Adipocyte (in vitro differentiated cells): Measurements from ENCODE around the gene MB21D2.

ENCODE experiments used
- DNase-seq: peaks from one replicate; pipeline ENCODE4 v3.0.0-alpha.2; 2015; ENCODE audit warnings: low read depth
- H3K27me3 ChIP-seq: replicated peaks from 2 replicates; pipeline ENCODE4 v1.7.0; 2013; ENCODE audit warnings: mild to moderate bottlenecking, low read length, moderate library complexity; ENCODE audit not compliant: control insufficient read depth, insufficient read depth
- H3K36me3 ChIP-seq: 2 replicates; pipeline ENCODE4 v1.7.0; 2013; ENCODE audit warnings: low read length, mild to moderate bottlenecking, moderate library complexity; ENCODE audit not compliant: control insufficient read depth, insufficient read depth, severe bottlenecking
- H3K4me1 ChIP-seq: 2 replicates; pipeline ENCODE4 v1.7.0; 2013; ENCODE audit warnings: mild to moderate bottlenecking, low read length, moderate library complexity; ENCODE audit not compliant: control insufficient read depth, insufficient read depth
- H3K4me3 ChIP-seq: 2 replicates; pipeline ENCODE4 v1.7.0; 2013; ENCODE audit warnings: mild to moderate bottlenecking, low read length, moderate library complexity
- H3K9ac ChIP-seq: 2 replicates; pipeline ENCODE4 v1.7.0; 2013; ENCODE audit warnings: mild to moderate bottlenecking, low read length, moderate library complexity
- H3K9me3 ChIP-seq: 2 replicates; pipeline ENCODE4 v1.7.0; 2013; ENCODE audit warnings: mild to moderate bottlenecking, low read length, moderate library complexity; ENCODE audit not compliant: control insufficient read depth

MB21D2 gene

GRCh38 chr3:192817506-192817905 is 100.2 kb downstream of the MB21D2 start:
- H3K36me3 ChIP-seq = no peaks in the 10 kb centered on the region
- no peak overlapping the region for H3K4me3 ChIP-seq
- H3K9me3 ChIP-seq = no peaks in the 10 kb centered on the region
- DNase-seq = no peak
- H3K27me3 ChIP-seq = no peaks in the 10 kb centered on the region
- H3K9ac ChIP-seq = no peak overlapping the region
- peaks cover 22% of the 10 kb centered on the region for H3K4me1 ChIP-seq

GRCh38 chr3:192817053-192817452 is 100.6 kb downstream of the MB21D2 start:
- H3K4me1 ChIP-seq = peaks cover 22% of the 10 kb centered on the region
- H3K36me3 ChIP-seq = no peaks in the 10 kb centered on the region
- H3K9ac ChIP-seq = no peak overlapping the region
- H3K27me3 ChIP-seq = no peaks in the 10 kb centered on the region
- no peaks in the 10 kb centered on the region for H3K9me3 ChIP-seq
- no peak for DNase-seq
- no peak overlapping the region for H3K4me3 ChIP-seq

- no peaks in the 10 kb centered on the region for H3K27me3 ChIP-seq
- DNase-seq = peak; percentile 87
- H3K4me3 ChIP-seq = no peak overlapping the region
- no peaks in the 10 kb centered on the region for H3K9me3 ChIP-seq
- H3K9ac ChIP-seq = no peak overlapping the region
- peaks cover 22% of the 10 kb centered on the region for H3K4me1 ChIP-seq
- no peaks in the 10 kb centered on the region for H3K36me3 ChIP-seq
Observed at GRCh38 chr3:192816351-192816750, 101.3 kb downstream of the MB21D2 start.

GRCh38 chr3:192812743-192813383 is 104.8 kb downstream of the MB21D2 start:
- H3K27me3 ChIP-seq = no peaks in the 10 kb centered on the region
- no peaks in the 10 kb centered on the region for H3K9me3 ChIP-seq
- H3K4me1 ChIP-seq = peaks cover 10% of the 10 kb centered on the region
- DNase-seq = peak; percentile 88
- H3K36me3 ChIP-seq = no peaks in the 10 kb centered on the region
- H3K9ac ChIP-seq = no peak overlapping the region
- H3K4me3 ChIP-seq = no peak overlapping the region

- Histone ChIP-seq H3K9ac (no peak overlapping the region), H3K9me3 (no peaks in the 10 kb centered on the region), H3K4me3 (no peak overlapping the region), H3K27me3 (no peaks in the 10 kb centered on the region), H3K4me1 (peaks cover 6% of the 10 kb centered on the region), H3K36me3 (no peaks in the 10 kb centered on the region)
- DNase-seq = no peak
Observed at GRCh38 chr3:192805711-192806110, 111.9 kb downstream of the MB21D2 start.

GRCh38 chr3:192804502-192804901 is 113.2 kb downstream of the MB21D2 start:
- H3K9me3 ChIP-seq = no peaks in the 10 kb centered on the region
- H3K4me3 ChIP-seq = no peak overlapping the region
- no peak for DNase-seq
- no peaks in the 10 kb centered on the region for H3K27me3 ChIP-seq
- no peaks in the 10 kb centered on the region for H3K36me3 ChIP-seq
- no peak overlapping the region for H3K9ac ChIP-seq
- peaks cover 3% of the 10 kb centered on the region for H3K4me1 ChIP-seq

- Histone ChIP-seq H3K9me3 (no peaks in the 10 kb centered on the region), H3K36me3 (no peaks in the 10 kb centered on the region), H3K9ac (no peak overlapping the region), H3K4me1 (no peaks in the 10 kb centered on the region), H3K27me3 (no peaks in the 10 kb centered on the region), H3K4me3 (no peak overlapping the region)
- DNase-seq = peak; percentile 79
Observed at GRCh38 chr3:192802957-192803899, 114.4 kb downstream of the MB21D2 start.

- Histone ChIP-seq H3K27me3 (no peaks in the 10 kb centered on the region), H3K4me3 (no peak overlapping the region), H3K9me3 (no peaks in the 10 kb centered on the region), H3K4me1 (no peaks in the 10 kb centered on the region), H3K36me3 (no peaks in the 10 kb centered on the region), H3K9ac (no peak overlapping the region)
- DNase-seq = no peak
Observed at GRCh38 chr3:192801985-192802384, 115.7 kb downstream of the MB21D2 start.

- no peaks in the 10 kb centered on the region for H3K36me3 ChIP-seq
- no peaks in the 10 kb centered on the region for H3K9me3 ChIP-seq
- DNase-seq = no peak
- no peaks in the 10 kb centered on the region for H3K27me3 ChIP-seq
- no peak overlapping the region for H3K4me3 ChIP-seq
- no peak overlapping the region for H3K9ac ChIP-seq
- H3K4me1 ChIP-seq = no peaks in the 10 kb centered on the region
Observed at GRCh38 chr3:192799721-192800120, 117.9 kb downstream of the MB21D2 start.

- H3K36me3 ChIP-seq = no peaks in the 10 kb centered on the region
- DNase-seq = no peak
- no peak overlapping the region for H3K4me3 ChIP-seq
- H3K9me3 ChIP-seq = no peaks in the 10 kb centered on the region
- H3K9ac ChIP-seq = no peak overlapping the region
- no peaks in the 10 kb centered on the region for H3K4me1 ChIP-seq
- no peaks in the 10 kb centered on the region for H3K27me3 ChIP-seq
Observed at GRCh38 chr3:192795021-192795420, 122.6 kb downstream of the MB21D2 start.

- H3K27me3 ChIP-seq = no peaks in the 10 kb centered on the region
Observed at GRCh38 chr3:192794216-192794615, 123.4 kb downstream of the MB21D2 start.

More at GRCh38 chr3:192794216-192794615, 123.4 kb downstream of the MB21D2 start:
- Histone ChIP-seq H3K4me3 (no peak overlapping the region), H3K36me3 (no peaks in the 10 kb centered on the region), H3K9me3 (no peaks in the 10 kb centered on the region), H3K9ac (no peak overlapping the region), H3K4me1 (no peaks in the 10 kb centered on the region)
- DNase-seq = no peak
